ENCODE results near the gene TNFRSF8. TPM values are rescaled to one million over a fixed set of nuclear protein-coding genes. Genes with fewer than 3 reads are reported as not detected.
A peak's percentile ranks its signal among the peaks of the same experiment; 100 is the strongest.

The TNFRSF8 gene
- total RNA-seq = 0.73 TPM

DNA sequence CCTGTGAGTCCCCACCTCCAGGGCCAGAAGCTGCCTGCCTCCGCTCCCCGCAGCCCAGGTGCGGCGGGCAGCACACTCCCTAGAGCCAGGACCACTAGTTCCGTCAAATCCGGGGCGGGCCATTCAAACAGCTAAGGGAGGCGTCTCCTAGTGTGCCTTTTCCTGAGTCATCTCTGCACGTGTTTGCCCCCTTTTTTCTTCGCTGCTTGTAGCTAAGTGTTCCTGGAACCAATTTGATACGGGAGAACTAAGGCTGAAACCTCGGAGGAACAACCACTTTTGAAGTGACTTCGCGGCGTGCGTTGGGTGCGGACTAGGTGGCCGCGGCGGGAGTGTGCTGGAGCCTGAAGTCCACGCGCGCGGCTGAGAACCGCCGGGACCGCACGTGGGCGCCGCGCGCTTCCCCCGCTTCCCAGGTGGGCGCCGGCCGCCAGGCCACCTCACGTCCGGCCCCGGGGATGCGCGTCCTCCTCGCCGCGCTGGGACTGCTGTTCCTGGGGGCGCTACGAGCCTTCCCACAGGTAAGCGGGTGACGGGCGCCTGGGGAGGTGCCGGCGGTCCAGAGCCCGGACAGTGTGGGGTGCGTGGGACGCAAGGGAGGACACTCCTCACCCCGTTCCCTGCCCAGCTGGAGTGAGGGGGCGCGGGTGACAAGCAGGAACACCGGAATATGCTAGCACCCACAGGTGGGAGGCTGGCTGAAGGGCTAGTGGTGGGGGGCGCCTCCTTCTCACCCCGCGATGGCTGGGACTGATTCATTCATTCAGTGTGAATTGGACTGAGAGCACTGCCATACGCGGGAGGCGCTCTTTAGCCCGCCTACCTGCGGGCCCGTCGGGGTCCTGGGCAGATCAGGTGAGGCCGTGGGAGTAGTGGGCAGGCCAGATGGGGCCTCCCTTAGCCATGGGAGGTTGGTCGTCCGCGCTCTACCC, at the start of gene TNFRSF8:
Gene TNFRSF8, plus strand, starts transcription at position 163 of the 932 bp plus-strand sequence. Its CDS starts 296 bp downstream, at position 459.
- H3K27me3 ChIP-seq (ENCODE audit: insufficient read depth, low read length) = peaks cover 41% of the 10 kb centered on the region
- peak within 1 kb of the TSS; percentile 8 for H3K4me3 ChIP-seq (ENCODE audit: low read length)
- no peaks in the 10 kb centered on the region for H3K9me3 ChIP-seq (ENCODE audit: low read depth, low read length)
- peaks cover 24% of the 10 kb centered on the region for H3K4me1 ChIP-seq (ENCODE audit: insufficient read depth, low read length)

DNA sequence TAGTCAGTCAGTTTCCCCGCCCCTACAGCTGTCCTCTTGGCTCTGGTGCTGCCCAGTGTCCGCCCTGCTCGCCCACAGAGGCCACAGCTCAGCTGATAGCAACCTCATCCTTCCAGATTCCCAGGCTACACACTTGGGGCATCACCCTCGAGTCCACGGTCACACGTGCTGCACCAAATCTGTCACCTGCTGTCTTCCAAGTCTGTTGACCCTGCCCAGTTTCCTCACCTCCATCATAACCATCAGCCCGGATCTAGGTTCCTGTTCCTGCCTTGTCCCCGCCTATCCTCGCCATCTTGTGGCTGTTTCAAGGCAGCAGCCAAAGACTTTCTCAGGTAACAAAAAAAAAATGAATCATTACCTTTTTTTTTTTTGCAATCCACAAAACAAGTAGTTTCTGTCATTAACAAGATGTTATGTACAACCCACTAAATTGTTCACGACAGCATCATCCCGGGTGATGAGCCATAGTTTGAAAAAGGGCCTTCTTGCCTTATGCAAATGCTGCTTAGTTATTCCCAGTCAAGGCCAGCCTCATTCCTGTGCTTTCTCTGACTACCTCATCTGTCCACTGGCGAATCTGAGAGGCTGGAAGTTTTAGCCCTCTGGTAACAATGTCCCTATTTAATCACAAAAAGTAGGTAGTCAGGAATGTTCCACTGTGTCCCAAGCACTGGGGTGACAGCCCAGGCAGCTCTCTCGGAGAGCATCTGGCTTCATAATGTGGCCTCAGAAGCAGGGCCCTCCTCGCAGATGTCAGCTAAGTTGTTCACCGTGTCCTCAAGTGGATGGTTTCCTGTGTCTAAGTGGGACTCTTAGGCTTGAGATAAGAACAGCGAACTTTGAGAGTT, 48.7 kb upstream of the TNFRSF8 start:
- no peaks in the 10 kb centered on the region for H3K9me3 ChIP-seq (ENCODE audit: low read depth, low read length)
- no peaks in the 10 kb centered on the region for H3K27me3 ChIP-seq (ENCODE audit: insufficient read depth, low read length)
- H3K4me3 ChIP-seq (ENCODE audit: low read length) = no peak overlapping the region
- H3K4me1 ChIP-seq (ENCODE audit: insufficient read depth, low read length) = no peaks in the 10 kb centered on the region

DNA sequence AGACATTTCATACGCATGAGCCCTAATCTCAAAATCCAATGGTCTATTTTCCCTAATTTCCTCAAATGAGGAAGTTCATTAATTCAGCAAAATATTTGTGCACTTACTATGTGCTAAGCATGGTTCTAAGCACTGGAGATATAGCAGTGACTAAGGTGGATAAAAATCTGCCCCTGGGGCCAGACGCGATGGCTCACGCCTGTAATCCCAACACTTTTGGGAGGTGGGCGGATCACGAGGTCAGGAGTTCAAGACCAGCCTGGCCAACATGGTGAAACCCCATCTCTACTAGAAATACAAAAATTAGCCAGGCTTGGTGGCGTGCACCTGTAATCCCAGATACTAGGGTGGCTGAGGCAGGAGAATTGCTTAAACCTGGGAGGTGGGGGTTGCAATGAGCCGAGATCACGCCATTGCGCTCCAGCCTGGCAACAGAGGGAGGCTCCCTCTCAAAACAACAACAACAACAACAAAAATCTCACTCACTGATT, 48.1 kb upstream of the TNFRSF8 start:
- Histone ChIP-seq H3K4me3 (ENCODE audit: low read length) (no peak overlapping the region), H3K4me1 (ENCODE audit: insufficient read depth, low read length) (peaks cover 4% of the 10 kb centered on the region), H3K27me3 (ENCODE audit: insufficient read depth, low read length) (no peaks in the 10 kb centered on the region), H3K9me3 (ENCODE audit: low read depth, low read length) (no peaks in the 10 kb centered on the region)

DNA sequence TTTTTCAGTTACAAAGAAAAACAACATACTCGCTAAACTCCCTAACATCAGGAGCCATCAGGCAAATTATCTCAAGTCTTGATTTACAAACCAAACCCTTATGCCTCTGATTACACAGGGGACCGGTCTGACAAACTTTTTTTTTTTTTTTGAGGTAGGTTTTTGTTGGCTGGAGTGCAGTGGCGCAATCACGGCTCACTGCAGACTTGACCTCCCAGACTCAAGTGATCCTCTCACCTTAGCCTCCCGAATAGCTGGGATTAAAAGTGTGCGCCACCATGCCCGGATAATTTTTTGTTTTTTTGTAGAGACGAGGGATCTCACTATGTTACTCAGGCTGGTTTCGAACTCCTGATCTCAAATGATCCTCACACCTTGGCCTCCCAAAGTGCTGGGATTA, 47.6 kb upstream of the TNFRSF8 start:
- Histone ChIP-seq H3K4me3 (ENCODE audit: low read length) (no peak overlapping the region), H3K27me3 (ENCODE audit: insufficient read depth, low read length) (no peaks in the 10 kb centered on the region), H3K9me3 (ENCODE audit: low read depth, low read length) (no peaks in the 10 kb centered on the region), H3K4me1 (ENCODE audit: insufficient read depth, low read length) (peaks cover 8% of the 10 kb centered on the region)

DNA sequence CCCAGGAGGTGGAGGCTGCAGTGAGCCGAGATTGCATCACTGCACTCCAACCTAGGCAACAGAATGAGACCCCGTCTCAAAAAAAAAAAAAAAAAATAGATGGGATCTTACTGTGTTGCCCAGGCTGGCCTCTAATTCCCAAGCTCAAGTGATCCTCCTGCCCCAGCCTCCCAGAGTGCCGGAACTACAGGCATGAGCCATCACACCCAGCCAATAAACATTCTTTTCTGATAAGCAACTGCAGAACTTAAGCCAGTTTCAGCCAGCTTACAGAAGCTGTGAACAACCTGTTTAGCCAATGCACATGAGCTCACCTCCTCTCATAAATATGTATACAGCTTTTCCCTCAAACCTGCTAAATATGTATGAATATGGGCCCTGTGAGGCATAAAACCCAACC, 46.9 kb upstream of the TNFRSF8 start:
- Histone ChIP-seq H3K9me3 (ENCODE audit: low read depth, low read length) (no peaks in the 10 kb centered on the region), H3K4me1 (ENCODE audit: insufficient read depth, low read length) (peaks cover 13% of the 10 kb centered on the region), H3K4me3 (ENCODE audit: low read length) (no peak overlapping the region), H3K27me3 (ENCODE audit: insufficient read depth, low read length) (no peaks in the 10 kb centered on the region)

DNA sequence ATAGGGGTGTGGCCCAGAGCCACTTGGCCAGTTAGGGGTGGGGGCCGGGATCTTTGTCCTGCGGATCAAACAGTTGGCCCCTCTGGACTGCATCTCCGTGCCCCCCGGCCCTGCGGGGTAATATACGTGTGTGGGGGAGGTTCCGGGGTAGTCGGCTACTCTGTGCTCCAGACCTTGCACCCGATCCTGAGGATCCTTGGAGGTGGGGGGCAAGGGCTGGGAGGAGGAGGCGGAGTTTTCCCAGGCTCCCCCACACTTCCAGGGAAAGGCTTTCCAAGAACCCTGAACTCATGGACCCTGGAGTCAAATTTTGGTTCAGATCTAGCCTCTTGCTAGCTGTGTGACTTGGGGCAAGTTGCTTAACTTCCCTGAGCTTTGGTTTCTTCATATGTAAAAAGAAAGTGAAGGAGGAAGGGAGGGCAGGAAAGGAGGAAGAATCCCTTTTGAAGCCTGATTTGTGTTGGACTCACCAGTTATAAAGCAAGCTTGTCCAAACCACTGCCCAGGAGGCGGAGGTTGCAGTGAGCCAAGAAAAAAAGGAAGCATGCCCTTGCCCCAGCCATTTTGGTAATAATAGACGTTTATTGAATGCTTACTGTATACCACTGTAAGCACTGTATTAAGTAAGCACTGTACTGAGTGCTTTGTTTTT, 43.1 kb upstream of the TNFRSF8 start:
- H3K4me3 ChIP-seq (ENCODE audit: low read length) = peak overlapping the region; percentile 82
- no peaks in the 10 kb centered on the region for H3K9me3 ChIP-seq (ENCODE audit: low read depth, low read length)

DNA sequence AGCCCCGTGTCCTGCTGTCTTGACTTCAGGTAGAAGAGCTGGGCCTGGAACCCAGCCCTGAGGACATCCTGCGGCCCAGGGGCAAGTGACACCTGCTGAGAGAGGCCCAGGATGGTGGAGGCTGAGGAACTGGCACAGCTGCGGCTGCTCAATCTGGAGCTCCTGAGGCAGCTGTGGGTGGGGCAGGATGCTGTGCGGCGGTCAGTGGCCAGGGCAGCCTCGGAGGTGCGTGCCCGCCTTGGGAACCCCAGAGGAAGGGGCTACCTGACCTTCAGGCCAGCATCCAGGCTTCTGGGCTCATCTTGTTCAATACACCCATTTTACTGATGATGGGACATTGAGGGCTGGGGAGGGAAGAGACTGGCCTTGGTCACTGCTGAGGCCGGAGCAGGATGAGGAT, 41.5 kb upstream of the TNFRSF8 start:
- Histone ChIP-seq H3K9me3 (ENCODE audit: low read depth, low read length) (no peaks in the 10 kb centered on the region), H3K4me3 (ENCODE audit: low read length) (no peak overlapping the region), H3K27me3 (ENCODE audit: insufficient read depth, low read length) (no peaks in the 10 kb centered on the region), H3K4me1 (ENCODE audit: insufficient read depth, low read length) (peaks cover 13% of the 10 kb centered on the region)

More for the DNA sequence above, 43.1 kb upstream of the TNFRSF8 start:
- no peaks in the 10 kb centered on the region for H3K27me3 ChIP-seq (ENCODE audit: insufficient read depth, low read length)
- H3K4me1 ChIP-seq (ENCODE audit: insufficient read depth, low read length) = peaks cover 13% of the 10 kb centered on the region

DNA sequence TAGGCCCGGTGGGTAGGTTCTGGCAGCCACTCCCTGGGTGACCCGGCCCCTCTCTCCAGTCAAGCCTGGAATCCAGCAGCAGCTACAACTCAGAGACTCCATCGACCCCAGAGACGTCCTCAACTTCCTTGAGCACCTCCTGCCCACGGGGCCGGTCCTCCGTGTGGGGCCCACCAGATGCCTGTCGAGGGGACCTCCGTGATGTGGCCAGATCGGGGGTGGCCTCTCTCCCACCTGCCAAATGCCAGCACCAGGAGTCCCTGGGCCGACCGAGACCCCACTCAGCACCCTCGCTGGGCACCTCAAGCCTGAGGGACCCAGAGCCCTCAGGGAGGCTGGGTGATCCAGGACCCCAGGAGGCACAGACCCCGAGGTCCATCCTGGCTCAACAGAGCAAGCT, 41.1 kb upstream of the TNFRSF8 start:
- Histone ChIP-seq H3K9me3 (ENCODE audit: low read depth, low read length) (no peaks in the 10 kb centered on the region), H3K4me1 (ENCODE audit: insufficient read depth, low read length) (peaks cover 13% of the 10 kb centered on the region), H3K27me3 (ENCODE audit: insufficient read depth, low read length) (no peaks in the 10 kb centered on the region), H3K4me3 (ENCODE audit: low read length) (no peak overlapping the region)

DNA sequence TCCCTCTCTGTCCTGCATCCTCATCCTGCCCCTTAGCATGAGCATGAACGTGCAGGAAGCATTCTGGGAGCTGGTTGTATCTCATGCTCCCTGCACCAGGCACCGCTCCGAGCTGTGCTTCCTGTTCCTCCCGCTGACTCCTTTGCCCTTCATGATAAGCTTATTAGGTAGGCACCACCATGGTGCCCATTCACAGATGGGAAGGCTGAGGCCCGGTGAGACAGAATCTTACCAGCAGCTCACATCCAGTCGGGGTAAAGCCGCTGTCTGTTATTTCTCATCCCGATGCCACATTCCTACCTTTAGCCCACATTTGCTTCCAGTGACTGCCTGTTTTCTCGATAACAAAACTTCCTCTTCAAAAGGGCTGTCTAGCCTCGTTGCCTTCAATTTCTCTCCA, 36.5 kb upstream of the TNFRSF8 start:
- H3K4me3 ChIP-seq (ENCODE audit: low read length) = no peak overlapping the region
- H3K9me3 ChIP-seq (ENCODE audit: low read depth, low read length) = no peaks in the 10 kb centered on the region
- no peaks in the 10 kb centered on the region for H3K27me3 ChIP-seq (ENCODE audit: insufficient read depth, low read length)
- H3K4me1 ChIP-seq (ENCODE audit: insufficient read depth, low read length) = no peaks in the 10 kb centered on the region

DNA sequence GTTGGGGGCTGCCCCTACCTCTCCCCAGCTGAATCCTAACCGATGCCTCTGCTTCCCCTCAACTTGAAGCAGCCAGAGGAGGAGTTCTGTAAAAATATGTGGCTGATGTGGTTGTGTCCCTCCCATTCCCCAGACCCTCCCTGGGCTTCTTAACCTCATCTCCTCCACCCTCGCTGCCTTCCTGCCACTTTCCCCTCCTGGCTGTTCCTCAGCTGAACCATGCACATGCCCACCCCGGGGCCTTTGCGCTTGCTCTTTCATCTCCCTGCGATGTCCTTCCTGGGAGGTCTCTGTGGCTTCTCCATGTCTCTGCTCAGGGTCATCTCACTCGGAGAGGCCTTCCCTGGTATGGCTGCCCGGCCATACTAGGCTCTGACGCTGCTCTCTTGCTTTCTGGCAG, 34.9 kb upstream of the TNFRSF8 start:
- Histone ChIP-seq H3K9me3 (ENCODE audit: low read depth, low read length) (no peaks in the 10 kb centered on the region), H3K4me1 (ENCODE audit: insufficient read depth, low read length) (no peaks in the 10 kb centered on the region), H3K27me3 (ENCODE audit: insufficient read depth, low read length) (no peaks in the 10 kb centered on the region), H3K4me3 (ENCODE audit: low read length) (no peak overlapping the region)

DNA sequence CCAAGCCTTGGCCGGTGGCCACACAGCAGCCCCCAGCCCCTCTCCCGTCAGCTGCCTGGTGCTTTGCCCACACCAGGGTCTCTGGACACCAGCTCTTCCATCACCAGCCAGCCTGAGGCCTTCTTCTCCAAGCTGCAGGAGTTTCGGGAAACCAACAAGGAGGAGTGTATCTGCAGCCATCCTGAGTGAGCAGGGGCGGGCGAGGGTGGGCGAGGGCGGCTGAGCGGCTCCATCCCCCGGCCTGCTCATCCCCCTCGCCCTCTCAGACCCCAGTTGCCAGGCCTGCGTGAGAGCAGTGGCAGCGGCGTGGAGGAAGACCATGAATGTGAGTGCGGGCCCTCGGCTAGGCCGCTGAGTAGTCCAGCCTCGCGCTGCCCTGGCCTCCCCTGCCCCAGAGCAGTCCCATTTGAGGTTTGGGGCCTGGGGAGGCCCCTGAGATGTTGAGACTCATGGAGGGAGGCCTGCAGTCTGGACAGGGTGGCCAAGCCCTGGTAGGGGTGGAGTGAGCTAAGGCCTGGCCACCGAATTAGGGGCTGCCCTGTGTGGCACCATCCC, 34.1 kb upstream of the TNFRSF8 start:
- no peaks in the 10 kb centered on the region for H3K9me3 ChIP-seq (ENCODE audit: low read depth, low read length)
- H3K4me1 ChIP-seq (ENCODE audit: insufficient read depth, low read length) = no peaks in the 10 kb centered on the region
- no peaks in the 10 kb centered on the region for H3K27me3 ChIP-seq (ENCODE audit: insufficient read depth, low read length)
- no peak overlapping the region for H3K4me3 ChIP-seq (ENCODE audit: low read length)

DNA sequence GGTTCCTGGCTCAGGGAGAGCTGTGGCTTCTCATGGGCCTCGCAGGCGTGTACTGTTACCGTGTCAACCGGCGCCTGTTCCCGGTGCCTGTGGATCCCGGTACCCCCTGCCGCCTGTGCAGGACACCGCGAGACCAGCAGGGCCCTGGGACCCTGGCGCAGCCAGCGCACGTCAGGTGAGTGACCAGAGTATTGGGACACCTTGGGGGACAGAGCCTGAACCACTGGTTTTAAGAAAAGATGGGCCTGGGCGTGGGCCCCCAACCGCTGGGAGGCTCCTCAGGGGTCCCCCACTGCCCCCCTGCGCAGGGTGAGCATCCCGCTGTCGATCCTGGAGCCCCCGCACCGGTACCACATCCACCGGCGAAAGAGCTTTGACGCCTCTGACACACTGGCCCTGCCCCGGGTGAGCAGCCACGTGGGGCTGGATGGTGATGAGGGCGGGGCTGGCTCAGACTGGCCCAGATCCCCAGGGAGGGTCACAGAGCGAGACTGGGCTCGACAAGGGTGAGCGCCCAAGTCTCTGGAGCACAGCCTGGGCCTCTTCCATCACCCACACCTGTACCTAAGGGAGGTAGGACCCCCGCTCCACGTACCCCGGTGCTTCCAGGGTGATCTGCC, 33.3 kb upstream of the TNFRSF8 start:
- Histone ChIP-seq H3K4me1 (ENCODE audit: insufficient read depth, low read length) (no peaks in the 10 kb centered on the region), H3K4me3 (ENCODE audit: low read length) (no peak overlapping the region), H3K9me3 (ENCODE audit: low read depth, low read length) (no peaks in the 10 kb centered on the region), H3K27me3 (ENCODE audit: insufficient read depth, low read length) (no peaks in the 10 kb centered on the region)

DNA sequence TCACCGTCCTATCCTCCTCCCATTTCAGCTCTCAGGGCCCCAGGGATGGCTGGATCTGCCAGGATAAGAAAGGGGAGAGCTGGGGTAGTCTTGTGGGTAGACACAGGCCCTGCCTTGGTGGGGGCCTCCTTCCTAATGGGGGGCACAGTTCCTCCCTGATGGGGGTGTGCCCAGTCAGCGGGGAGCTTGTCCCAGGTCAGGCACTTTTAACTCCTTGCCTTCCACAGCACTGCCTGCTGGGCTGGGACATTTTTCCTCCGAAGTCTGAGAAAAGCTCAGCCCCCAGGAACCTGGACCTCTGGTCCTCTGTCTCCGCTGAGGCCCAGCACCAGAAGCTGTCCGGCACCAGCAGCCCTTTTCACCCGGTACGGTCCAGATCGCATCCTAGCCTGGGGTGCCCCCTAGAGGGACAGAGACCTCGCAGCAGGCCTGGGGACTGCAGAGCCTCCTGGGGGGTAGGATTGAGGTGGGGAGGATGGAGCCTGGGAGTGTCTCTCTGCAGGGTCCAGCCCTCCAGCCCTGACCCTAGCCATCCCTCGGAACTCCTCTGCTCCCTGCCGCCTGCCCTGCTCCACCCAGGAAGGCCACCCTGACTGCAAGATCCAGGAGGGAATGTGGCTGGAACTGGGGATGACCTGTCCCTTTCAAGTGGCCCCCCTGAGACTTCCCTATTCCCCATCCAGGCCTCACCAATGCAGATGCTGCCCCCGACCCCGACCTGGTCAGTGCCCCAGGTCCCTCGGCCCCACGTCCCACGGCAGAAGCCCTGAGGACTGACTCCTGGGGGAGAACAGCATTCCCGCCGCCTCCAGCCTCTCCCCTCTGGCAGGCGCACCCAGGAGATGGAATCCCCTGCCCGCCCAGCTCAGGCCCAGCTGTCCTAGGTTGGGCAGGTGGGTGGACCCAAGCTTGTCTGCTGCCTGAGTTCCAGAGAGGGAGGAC, 31.8 kb upstream of the TNFRSF8 start:
- Histone ChIP-seq H3K27me3 (ENCODE audit: insufficient read depth, low read length) (no peaks in the 10 kb centered on the region), H3K4me3 (ENCODE audit: low read length) (no peak overlapping the region), H3K4me1 (ENCODE audit: insufficient read depth, low read length) (no peaks in the 10 kb centered on the region), H3K9me3 (ENCODE audit: low read depth, low read length) (no peaks in the 10 kb centered on the region)
